Esophagus muscularis mucosa (tissue), 4 donors: ENCODE measurements around the gene VARS2.

Experiments
- CTCF ChIP-seq, 3 experiments: fragments of 200-600 bp in 2 of 3; fragments of 450-650 bp in 1 of 3; sonication (generic) in 2 of 3; IDR thresholded peaks; one replicate each; pipeline ENCODE4 v1.5.1; 2017 to 2019; ENCODE audit warnings: antibody characterized with exemption in 3 of 3, mild to moderate bottlenecking in 2 of 3, moderate library complexity in 1 of 3
- EP300 ChIP-seq: sonication (generic); formaldehyde crosslinking; IDR thresholded peaks from one replicate; pipeline ENCODE4 v1.6.1; 2017; ENCODE audit warnings: antibody characterized with exemption
- POLR2A ChIP-seq: fragments of 450-650 bp; IDR thresholded peaks from one replicate; pipeline ENCODE4 v1.6.1; 2017; ENCODE audit warnings: antibody characterized with exemption, moderate library complexity, mild to moderate bottlenecking, low read depth
- POLR2AphosphoS5 ChIP-seq, 2 donors: sonication (generic); formaldehyde crosslinking; IDR thresholded peaks; one replicate each; pipeline ENCODE4 v1.6.1; 2017; ENCODE audit warnings: antibody characterized with exemption in 2 of 2

- TF ChIP-seq CTCF (IDR thresholded peaks at IDR 0.05) (no peak), POLR2A (no peak), EP300 (no peak), POLR2AphosphoS5 (IDR thresholded peaks at IDR 0.05) (no peak)
Measured at GRCh38 chr6:30880698-30881252, 33.3 kb upstream of the VARS2 start.
